ENCODE data around the gene PTPRM. TPM values are rescaled to one million over a fixed set of nuclear protein-coding genes. Genes with fewer than 3 reads are reported as not detected.

Gene PTPRM
- polyA plus RNA-seq, 1 of the 3 experiments (the other 2 are of a cell fraction): 16.0 TPM

DNA sequence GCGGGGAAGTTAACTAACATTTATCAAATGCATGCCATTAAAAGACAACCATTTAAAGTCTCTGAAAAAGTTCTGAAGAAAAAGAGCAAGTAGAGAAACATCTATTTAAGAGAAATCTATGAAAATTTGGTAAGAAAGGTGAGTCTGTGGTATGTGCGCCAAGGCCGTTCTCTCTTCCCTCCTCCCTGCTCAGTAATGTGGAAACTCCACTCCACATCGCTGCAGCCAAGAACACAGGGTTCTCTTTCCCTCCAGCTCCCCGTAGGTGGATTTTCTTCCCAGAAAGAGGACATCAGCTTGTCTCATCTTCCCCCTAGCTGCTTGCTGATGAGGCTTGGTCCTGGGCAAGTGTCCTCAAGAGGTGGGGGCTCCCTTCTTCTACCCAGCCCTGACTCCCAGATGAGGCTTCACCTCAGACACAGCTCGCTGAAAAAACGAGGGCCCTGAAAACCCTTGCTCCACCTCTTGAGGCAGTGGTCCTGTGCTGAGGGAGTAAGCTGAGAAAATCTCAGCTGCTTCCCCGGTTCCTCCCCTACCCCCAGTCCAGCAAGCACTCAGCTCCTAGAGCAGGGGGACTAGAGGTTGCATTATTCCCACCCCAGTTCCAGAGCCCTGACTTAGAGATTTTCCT lies 45.8 kb upstream of the PTPRM start (continued):
- TF ChIP-seq, protein P1, sequence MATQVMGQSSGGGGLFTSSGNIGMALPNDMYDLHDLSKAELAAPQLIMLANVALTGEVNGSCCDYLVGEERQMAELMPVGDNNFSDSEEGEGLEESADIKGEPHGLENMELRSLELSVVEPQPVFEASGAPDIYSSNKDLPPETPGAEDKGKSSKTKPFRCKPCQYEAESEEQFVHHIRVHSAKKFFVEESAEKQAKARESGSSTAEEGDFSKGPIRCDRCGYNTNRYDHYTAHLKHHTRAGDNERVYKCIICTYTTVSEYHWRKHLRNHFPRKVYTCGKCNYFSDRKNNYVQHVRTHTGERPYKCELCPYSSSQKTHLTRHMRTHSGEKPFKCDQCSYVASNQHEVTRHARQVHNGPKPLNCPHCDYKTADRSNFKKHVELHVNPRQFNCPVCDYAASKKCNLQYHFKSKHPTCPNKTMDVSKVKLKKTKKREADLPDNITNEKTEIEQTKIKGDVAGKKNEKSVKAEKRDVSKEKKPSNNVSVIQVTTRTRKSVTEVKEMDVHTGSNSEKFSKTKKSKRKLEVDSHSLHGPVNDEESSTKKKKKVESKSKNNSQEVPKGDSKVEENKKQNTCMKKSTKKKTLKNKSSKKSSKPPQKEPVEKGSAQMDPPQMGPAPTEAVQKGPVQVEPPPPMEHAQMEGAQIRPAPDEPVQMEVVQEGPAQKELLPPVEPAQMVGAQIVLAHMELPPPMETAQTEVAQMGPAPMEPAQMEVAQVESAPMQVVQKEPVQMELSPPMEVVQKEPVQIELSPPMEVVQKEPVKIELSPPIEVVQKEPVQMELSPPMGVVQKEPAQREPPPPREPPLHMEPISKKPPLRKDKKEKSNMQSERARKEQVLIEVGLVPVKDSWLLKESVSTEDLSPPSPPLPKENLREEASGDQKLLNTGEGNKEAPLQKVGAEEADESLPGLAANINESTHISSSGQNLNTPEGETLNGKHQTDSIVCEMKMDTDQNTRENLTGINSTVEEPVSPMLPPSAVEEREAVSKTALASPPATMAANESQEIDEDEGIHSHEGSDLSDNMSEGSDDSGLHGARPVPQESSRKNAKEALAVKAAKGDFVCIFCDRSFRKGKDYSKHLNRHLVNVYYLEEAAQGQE (IDR thresholded peaks at IDR 0.05; ENCODE audit: low read depth, low read length): no peak
- TF ChIP-seq SMC3 (IDR thresholded peaks at IDR 0.05; ENCODE audit: low read depth, low read length) (no peak), GABPA (IDR thresholded peaks at IDR 0.05; ENCODE audit: low read depth) (no peak), TCF12 (IDR thresholded peaks at IDR 0.05) (no peak)

DNA sequence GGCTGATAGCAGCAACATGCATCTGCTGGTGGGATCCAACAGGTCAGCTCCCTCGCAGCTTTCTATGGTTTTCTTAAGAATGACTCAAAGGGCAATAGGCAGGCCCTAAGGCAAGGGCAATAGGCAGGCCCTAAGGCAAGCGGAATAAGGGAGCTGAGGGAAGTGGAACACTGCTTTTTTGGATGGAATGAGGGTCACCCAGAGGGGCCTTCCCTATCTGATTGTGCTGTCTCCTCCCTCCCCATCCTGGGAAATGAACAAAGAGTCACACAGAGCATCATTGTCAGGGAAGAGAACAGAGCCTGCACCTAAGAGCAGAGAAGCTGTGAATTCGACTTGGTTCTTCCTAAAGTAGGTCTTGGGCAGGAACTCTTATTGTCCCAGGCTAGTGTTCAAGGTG lies 43.3 kb upstream of the PTPRM start:
- CTCF ChIA-PET: interaction anchor here (0.6 kb wide), 1 partner anchor 14 kb away, joined by 3 read pairs; no protein-coding TSS in a partner anchor
- Histone ChIP-seq H4K20me1 (ENCODE audit: insufficient read depth) (no peaks in the 10 kb centered on the region), H3K27ac (ENCODE audit: low read depth in 2 of 2, low read length in 1 of 2) (no peak overlapping the region), H3K9me2 (no peaks in the 10 kb centered on the region), H2AFZ (ENCODE audit: low read depth) (no peak overlapping the region), H3K9ac (no peak overlapping the region), H3F3A (replicated peaks; ENCODE audit: insufficient read depth) (no peaks in the 10 kb centered on the region), H3K27me3 (ENCODE audit: insufficient read depth) (no peaks in the 10 kb centered on the region), H3K4me3 (ENCODE audit: low read depth in 2 of 2, low read length in 1 of 2) (no peak overlapping the region), H3K4me1 (ENCODE audit: control insufficient read depth in 1 of 2, insufficient read depth in 2 of 2, low read depth in 1 of 2, low read length in 1 of 2) (peaks cover 0 to 3% of the 10 kb centered on the region in 2 experiments; a peak in 2 of 4 replicates), H3K79me2 (ENCODE audit: insufficient read depth) (no peaks in the 10 kb centered on the region), H3K4me2 (no peak overlapping the region), H3K36me3 (replicated peaks in 1 of 2; ENCODE audit: control insufficient read depth in 1 of 2, insufficient read depth in 2 of 2, low read length in 1 of 2) (no peaks in the 10 kb centered on the region), H3K9me3 (no peaks in the 10 kb centered on the region)
- TF ChIP-seq RCOR1 (IDR thresholded peaks at IDR 0.05; ENCODE audit: low read length) (no peak), CHD2 (IDR thresholded peaks at IDR 0.05; ENCODE audit: low read length, partially characterized antibody) (no peak)
- TF ChIP-seq, protein P1 (IDR thresholded peaks at IDR 0.05; ENCODE audit: low read depth, low read length): no peak
- TF ChIP-seq, protein P2, sequence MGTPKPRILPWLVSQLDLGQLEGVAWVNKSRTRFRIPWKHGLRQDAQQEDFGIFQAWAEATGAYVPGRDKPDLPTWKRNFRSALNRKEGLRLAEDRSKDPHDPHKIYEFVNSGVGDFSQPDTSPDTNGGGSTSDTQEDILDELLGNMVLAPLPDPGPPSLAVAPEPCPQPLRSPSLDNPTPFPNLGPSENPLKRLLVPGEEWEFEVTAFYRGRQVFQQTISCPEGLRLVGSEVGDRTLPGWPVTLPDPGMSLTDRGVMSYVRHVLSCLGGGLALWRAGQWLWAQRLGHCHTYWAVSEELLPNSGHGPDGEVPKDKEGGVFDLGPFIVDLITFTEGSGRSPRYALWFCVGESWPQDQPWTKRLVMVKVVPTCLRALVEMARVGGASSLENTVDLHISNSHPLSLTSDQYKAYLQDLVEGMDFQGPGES (IDR thresholded peaks at IDR 0.05; ENCODE audit: low read depth, low read length): no peak
- DNase-seq: no peak
- POLR2A ChIA-PET: no interaction called here
- WGBS (ENCODE audit: low lambda C conversion rate): 28% methylated on average over 3 of the region's 3 CpGs
